HG03175 (cell line): ENCODE data around the gene PC.

Source experiments
- ATAC-seq: cut with Tn5 transposase; IDR thresholded peaks from one replicate; pipeline ENCODE4 v1.9.1; 2021; ENCODE audit warnings: mild to moderate bottlenecking, moderate library complexity; ENCODE audit not compliant: unreplicated experiment

PC gene

GRCh38 chr11:66957971-66958231 is 282 bp downstream of the PC start:
- ATAC-seq = peak; percentile 29

- ATAC-seq = no peak
Observed at GRCh38 chr11:66956689-66957290, 1.4 kb downstream of the PC start.

- no peak for ATAC-seq
Observed at GRCh38 chr11:66953081-66953833, 4.9 kb downstream of the PC start.

- no peak for ATAC-seq
Observed at GRCh38 chr11:66951927-66952337, 6.3 kb downstream of the PC start.

GRCh38 chr11:66951135-66951534 is 7.0 kb downstream of the PC start:
- ATAC-seq = no peak

- ATAC-seq = no peak
Observed at GRCh38 chr11:66950112-66950535, 8.1 kb downstream of the PC start.

DNA sequence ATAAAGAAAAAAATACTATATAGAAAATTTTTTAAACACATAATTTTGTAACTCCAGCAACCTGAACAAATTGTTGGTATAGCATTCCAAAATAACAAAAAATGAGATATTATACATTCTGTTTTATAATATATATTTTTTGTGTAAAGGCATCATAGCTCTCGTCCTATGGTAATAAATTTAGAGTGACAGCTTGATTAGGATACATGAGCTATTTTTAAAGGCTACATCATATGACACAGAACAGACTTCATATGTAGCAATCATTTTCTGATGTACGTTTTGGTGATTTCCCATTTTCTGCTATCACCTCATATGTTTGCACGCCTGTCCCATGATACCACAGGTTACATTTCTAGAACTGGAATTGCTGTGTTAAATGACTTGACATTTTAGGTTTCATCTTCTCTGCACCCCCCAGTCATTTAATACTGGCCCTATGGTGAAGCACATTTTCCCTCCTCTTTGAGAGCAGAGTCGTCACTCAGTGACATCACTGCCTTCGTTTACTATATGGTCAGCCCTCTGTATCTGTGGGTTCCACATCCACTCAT is 19.5 kb downstream of the PC start:
- ATAC-seq = no peak

DNA sequence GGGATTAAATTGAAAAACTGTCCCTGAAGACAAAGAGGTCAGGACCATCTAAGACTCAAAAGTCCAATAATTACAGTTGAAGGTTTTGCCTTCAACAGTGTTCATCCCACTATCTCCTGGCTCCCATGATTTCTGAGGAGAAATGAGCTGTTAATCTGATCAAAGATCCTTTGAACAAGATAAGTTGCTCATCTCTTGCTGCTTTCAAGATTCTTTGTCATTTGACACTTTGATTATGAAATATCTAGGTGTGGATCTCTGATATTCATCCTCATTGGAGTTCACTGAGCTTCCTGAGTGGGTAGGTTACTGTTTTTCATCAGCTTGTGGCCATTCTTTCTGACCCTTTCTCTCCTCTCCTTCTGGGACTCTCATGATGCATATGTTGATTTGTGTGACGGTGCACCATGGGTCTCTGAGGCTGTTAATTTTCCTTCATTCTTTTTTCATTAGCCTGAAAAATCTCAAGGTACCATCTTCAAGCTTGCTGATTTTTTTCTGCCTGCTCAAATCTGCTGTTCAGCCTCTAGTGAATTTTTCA is 20.9 kb downstream of the PC start:
- no peak for ATAC-seq

DNA sequence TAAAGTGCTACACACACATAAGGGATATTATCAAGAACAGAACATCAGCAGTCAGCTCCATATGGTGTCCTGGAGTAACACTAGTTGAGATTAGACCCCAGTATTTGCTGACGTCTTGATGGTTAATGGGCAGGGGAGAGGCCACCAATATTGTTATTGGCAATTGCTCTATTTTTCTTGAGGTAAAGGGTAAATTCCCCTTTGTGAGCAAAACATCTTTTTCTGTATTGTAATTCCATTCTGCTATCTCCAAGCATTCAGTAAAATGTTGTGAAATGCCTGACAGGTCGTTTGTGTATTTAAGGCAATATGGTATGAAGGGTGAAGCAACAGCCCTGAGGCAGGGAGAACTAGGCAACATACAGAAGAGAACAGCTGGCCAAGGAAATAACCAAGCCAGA is 21.9 kb downstream of the PC start:
- no peak for ATAC-seq

DNA sequence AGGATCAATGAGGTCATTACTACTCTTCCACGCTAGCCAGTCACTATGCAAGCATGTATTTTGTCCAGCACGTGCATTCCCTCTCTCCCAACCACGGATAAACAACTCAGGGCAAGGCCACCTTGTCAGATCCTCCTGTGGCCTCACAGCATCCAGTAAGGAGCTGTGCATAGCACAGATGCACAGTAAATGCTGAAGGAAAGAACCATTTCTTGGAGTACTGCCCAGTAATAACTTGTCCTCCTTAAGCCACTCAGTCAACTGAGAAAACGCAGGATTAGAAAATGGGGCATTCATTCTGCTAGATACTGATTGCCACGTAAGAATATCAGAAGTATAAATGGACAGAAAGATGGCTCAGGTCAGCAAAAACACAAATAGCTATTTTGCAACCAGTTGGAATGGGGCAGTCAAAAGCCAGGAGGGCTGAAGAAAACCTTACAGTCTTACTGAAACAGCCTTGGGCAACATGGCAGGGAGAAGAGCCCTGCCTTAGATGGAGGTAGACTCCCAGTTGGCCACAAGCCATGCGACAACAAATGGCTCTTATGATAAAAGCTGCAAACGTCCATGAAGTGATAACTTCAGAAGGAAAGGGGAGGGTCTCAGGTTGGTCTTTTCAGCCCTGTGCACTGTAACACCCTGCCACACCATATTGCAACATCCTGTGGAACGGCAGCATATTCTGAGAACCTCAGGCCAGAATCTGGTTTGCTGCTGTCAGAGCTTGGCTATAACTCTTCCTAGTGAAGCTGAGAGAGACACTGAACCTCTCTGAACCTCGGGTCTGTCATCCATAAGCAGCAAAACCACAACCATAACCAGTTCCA is 23.0 kb downstream of the PC start:
- no peak for ATAC-seq

- ATAC-seq = no peak
Observed at GRCh38 chr11:66933531-66933930, 24.7 kb downstream of the PC start.

DNA sequence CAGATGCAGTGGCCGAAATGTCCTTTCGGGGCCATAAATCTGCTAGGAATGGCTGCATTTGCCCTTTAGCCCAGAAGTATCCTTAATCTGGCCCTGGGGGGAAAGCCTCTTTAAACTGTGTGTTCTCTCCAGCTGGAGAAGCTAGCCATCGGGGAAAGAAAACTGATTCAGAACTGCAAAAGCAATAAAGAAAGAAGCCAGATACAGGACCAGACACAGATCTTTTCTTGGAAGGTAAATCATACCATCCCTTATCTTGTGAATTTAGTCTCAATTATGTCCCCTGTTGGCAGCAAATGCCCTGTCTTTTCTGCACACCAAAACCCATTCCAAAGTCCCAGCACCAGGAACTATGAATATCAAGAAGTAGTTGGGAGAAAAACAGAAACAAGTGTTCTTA is 25.6 kb downstream of the PC start:
- ATAC-seq = no peak

GRCh38 chr11:66929753-66930152 is 28.4 kb downstream of the PC start:
- no peak for ATAC-seq

DNA sequence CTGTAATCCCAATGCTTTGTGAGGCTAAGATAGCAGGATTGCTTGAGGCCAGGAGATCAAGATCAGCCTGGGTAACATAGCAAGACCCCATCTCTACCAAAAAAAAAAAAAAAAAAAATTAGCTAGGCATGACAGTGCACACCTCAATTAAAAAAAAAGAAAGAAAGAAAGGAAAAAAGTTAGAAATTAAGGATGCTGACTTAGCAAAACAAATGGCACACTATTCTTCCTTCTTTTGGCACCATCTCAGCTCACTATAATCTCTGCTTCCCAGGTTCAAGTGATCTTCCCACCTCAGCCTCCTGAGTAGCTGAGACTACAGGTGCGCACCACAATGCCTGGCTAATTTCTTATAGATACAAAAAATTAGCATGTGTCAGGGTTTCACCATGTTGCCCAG is 33.9 kb downstream of the PC start:
- no peak for ATAC-seq

DNA sequence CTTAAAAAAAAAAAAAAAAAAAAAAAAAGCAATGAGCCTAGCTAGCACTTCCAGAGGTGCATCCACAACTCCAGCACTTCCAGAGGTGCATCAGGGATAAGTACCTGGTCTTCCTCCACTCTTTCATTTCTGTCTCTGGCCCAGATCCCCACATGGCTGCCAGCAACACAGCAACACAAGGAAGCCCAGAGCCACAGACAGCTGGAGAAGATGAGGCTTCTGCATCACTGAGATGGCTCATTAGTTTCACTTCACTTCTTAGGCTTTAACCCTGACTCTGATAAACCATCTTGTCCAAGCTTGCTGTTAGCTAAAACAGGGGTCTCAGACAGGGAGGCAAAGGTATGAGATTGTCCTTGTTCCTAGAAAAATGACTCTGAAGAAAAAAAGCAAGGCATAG is 35.6 kb downstream of the PC start:
- ATAC-seq = no peak

DNA sequence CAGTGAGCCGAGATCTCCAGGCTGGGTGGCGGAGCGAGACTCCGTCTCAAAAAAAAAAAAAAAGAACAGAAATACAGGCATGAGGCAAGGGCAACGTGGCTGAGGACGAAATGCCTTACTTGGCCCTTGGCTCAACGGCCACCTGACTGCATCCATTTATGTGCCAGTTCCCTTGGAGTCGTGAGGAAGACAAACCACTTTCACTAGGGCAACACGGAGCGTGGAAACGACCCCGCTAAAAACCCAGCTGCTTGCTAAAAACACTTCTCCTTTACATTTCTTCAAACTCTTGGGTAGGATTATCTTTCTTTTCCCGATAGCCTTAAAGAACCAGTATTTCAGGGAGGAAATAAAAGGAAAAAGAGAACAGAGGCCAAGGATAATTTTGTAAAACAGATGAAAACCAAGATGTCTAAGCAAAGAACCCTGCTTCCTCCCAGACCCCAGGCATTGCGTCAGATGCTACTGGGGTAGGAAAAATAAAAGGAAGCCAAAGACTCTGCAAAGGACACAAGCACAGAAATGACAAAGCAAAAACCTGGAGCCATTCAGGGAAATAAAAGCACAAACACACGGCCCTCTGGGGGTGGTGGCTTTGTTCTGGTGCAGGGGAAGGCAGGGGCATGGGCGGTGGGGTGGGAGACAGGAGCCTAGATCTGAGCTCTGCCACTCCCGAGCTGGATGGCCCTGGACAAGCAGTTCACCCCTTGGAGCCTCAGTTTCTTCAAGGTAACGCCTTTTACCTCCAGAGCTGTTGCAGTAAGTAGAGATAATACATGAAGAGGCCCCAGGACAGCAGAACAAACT is 37.0 kb downstream of the PC start:
- ATAC-seq = no peak

GRCh38 chr11:66919923-66920322 is 38.3 kb downstream of the PC start:
- no peak for ATAC-seq

- no peak for ATAC-seq
Observed at GRCh38 chr11:66918741-66919140, 39.4 kb downstream of the PC start.

GRCh38 chr11:66915866-66916265 is 42.3 kb downstream of the PC start:
- ATAC-seq = no peak

DNA sequence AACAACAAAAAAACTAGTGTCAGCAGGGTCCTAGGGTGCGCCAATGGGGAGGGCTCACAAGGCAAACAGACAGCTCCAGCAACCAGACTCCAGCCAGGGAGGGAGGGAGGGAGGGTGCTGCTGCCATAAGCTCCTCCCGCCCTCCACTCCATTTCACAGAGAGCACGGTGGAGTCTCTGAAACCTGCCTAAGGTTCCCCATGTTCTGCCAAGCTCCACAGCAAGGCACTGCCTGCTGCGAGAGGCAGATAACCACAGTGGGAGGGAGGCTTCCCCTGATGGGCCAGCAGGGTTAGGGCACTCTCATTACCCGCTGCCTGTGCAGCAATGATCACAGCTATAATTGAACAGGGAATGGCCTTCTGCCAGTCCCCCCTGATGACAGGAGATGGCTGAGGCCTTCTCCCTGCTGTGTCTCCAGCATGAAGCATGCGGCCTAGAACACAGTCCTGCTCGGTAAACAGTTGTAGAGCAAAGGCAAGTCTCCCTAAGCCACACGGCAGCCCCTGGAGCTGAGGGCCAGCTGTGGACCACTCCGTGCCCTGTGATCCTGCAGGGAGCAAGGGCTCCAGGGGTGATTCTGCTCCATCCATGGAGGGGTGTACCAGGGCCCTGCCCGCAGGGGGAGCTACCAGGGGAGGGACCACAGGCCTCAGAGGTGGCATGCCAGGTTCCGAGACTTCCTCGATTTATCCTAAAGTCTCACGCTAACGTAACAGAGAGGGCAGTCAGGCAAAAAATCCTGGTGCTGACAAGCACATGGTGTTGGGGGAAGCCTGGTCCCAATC is 42.9 kb downstream of the PC start:
- no peak for ATAC-seq
